HG03108 (cell line): ENCODE results near the gene CXCL6.

Source experiments
- ATAC-seq: cut with Tn5 transposase; IDR thresholded peaks from one replicate; pipeline ENCODE4 v1.9.1; 2021; ENCODE audit warnings: moderate library complexity; ENCODE audit not compliant: unreplicated experiment

The CXCL6 gene

GRCh38 chr4:73841243-73841925 lies 4.9 kb downstream of the CXCL6 start:
- no peak for ATAC-seq

GRCh38 chr4:73842696-73843095 lies 6.2 kb downstream of the CXCL6 start:
- no peak for ATAC-seq

GRCh38 chr4:73843369-73843768 lies 6.9 kb downstream of the CXCL6 start:
- no peak for ATAC-seq

GRCh38 chr4:73844345-73844744 lies 7.9 kb downstream of the CXCL6 start:
- ATAC-seq: no peak

GRCh38 chr4:73844806-73845205 lies 8.3 kb downstream of the CXCL6 start:
- ATAC-seq: no peak

- ATAC-seq: no peak
Measured at GRCh38 chr4:73847526-73848182, 11.2 kb downstream of the CXCL6 start.

GRCh38 chr4:73848183-73848777 lies 11.8 kb downstream of the CXCL6 start:
- ATAC-seq: no peak

- ATAC-seq: no peak
Measured at GRCh38 chr4:73850261-73850970, 13.9 kb downstream of the CXCL6 start.

- no peak for ATAC-seq
Measured at GRCh38 chr4:73851293-73851692, 14.8 kb downstream of the CXCL6 start.

GRCh38 chr4:73852771-73853170 lies 16.3 kb downstream of the CXCL6 start:
- ATAC-seq: no peak

- ATAC-seq: no peak
Measured at GRCh38 chr4:73853246-73853704, 16.8 kb downstream of the CXCL6 start, which contains the start of gene PF4V1. Gene PF4V1 (plus strand): TSS chr4:73853296. CDS start chr4:73853363, 67 bp downstream.

- ATAC-seq: no peak
Measured at GRCh38 chr4:73853718-73854473, 17.4 kb downstream of the CXCL6 start.

- no peak for ATAC-seq
Measured at GRCh38 chr4:73855406-73855805, 18.9 kb downstream of the CXCL6 start.

- ATAC-seq: no peak
Measured at GRCh38 chr4:73856518-73856917, 20.0 kb downstream of the CXCL6 start.

GRCh38 chr4:73859614-73860088 lies 23.2 kb downstream of the CXCL6 start:
- ATAC-seq: no peak

GRCh38 chr4:73860181-73860580 lies 23.7 kb downstream of the CXCL6 start:
- no peak for ATAC-seq

- ATAC-seq: no peak
Measured at GRCh38 chr4:73860917-73861316, 24.4 kb downstream of the CXCL6 start.

GRCh38 chr4:73862322-73862721 lies 25.8 kb downstream of the CXCL6 start:
- no peak for ATAC-seq

GRCh38 chr4:73864365-73864764 lies 27.9 kb downstream of the CXCL6 start:
- ATAC-seq: no peak

- ATAC-seq: no peak
Measured at GRCh38 chr4:73864961-73865360, 28.5 kb downstream of the CXCL6 start.
